NCI-H146 treated with DMSO at 0.1 percent for 48 hours (cell line): ENCODE measurements around the gene TIPRL.
"Not testable (repeated sequence)": the region's sequence is repeated elsewhere in the genome, so short reads cannot be mapped to it uniquely, and the experiment has no call there.

Experiments used
- DNase-seq: peaks from one replicate; lab custom pipeline; 2025; ENCODE audit not compliant: unreplicated experiment; lab: John Stamatoyannopoulos, UW

The TIPRL gene

DNA sequence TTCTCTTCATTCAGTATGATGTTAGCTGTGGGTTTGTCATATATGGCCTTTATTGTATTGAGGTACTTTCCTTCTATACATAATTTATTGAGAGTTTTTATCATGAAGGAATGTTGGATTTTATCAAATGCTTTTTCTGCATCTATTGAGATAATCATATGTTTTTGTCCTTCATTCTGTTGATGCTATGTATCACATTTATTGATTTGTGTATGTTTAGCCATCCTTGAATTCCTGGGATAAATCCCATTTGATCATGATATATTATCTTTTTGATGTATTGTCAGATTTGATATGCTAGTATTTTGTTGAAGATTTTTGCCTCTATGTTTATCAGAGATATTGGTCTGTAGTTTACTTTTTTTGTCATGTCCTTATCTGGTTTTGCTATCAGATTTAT is 21.1 kb upstream of the TIPRL start:
- DNase-seq = no peak

DNA sequence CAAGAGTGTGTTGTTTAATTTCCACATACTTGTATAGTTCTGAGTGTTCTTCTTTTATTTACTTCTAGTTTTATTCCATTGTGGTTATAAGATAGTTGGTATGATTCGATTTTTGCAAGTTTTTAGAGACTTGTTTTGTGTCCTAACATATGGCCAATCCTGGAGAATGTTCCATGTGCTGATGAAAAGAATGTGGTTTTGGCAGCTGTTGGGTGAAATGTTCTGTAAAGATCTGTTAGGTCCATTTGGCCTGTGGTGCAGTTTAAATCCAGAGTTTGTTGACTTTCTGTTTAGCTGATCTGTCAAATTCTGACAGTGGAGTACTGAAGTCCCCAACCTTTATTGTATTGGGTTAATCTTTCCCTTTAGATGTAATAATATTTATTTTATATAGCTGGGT is 19.5 kb upstream of the TIPRL start:
- no peak for DNase-seq

DNA sequence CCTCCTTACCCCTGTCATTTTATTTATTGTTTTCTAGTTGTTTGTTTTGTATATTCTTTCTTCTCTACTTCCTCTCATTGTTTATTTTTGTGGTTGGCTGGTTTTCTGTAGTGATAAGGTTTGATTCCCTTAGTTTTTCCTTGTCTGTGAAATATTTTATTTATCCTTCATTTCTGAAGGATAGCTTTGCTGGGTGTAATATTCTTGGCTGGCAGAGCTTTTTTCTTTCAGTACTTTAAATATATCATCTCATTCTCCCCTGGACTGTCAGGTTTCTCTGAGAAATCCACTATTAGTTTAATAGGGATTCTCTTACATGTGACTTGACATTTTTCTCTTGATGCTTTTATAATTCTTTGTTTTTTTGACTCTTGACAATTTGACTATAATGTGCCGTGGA is 18.8 kb upstream of the TIPRL start:
- DNase-seq = no peak

DNA sequence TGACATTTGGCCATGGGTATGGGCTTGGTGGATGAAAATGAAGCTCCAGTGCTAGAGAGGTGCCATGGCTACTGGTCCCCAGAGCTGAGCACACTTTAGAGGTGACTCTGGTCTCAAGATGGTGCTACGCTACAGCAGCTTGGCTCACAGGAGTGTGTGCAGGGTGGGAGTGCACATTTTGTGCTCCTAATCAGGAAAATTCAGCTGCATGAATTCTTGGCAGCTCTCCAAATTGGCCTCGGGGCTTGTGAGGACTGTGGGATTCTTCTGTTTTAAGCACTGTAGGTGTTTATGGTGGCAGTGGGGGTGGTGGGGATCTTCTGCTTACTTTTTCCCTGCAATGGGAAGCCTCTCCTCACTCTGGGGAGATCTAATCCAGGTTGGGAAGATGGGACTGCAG is 17.3 kb upstream of the TIPRL start:
- DNase-seq = peak; percentile 65

DNA sequence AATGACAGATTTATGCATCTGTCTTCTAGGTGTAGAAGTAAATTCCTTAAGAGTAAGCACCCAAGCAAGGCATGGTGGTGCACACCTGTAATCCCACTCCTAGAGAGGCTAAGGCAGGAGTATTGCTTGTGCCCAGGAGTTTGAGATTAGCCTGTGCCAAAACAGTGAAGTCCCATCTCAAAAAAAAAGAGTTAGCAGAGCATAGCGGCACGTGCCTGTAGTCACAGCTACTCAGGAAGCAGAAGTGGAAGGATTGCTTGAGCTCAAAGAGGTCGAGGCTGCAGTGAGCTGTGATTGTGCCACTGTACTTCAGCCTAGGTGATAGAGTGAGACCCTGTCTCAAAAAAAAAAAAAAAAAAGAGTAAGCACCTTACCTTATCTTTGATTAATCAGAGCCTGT is 15.1 kb upstream of the TIPRL start:
- no peak for DNase-seq

DNA sequence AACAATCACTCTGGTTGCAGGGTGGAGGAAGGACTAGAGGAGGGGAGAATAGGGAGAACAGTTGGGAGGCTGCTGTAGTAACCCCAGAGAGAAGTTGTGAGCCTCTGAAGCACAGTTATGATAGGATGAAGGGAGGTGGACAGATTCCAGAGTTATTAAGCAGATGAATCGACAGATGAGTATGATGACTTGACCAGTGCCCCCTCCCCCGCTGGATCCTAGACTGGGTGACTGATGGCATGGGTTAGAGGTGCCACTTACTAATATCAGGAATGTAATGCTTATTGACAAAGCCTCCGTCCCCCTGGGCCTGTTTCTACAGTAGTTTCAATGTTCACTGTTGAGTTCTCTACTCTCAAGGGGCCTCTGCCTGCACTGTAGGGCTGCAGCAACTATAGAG is 14.0 kb upstream of the TIPRL start:
- no peak for DNase-seq

DNA sequence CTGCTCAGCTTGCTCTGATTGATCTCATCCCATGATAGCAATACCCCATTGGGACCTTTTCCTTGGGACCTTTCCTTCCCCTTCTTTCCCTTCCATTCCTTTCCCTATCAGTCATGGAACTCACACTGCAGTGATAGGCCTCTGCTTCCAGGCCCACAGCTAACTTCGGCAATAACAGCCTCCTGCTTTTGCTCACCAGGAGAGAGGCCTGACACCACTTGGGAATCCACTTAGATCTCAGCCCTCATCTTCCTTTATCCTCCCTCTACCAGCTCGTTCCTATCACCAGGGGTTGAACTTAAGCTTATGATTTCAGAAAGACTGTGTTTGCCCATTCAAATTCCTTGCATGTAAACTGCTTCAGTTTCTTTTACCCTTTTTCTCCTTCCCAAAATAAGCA is 11.0 kb upstream of the TIPRL start:
- no peak for DNase-seq

DNA sequence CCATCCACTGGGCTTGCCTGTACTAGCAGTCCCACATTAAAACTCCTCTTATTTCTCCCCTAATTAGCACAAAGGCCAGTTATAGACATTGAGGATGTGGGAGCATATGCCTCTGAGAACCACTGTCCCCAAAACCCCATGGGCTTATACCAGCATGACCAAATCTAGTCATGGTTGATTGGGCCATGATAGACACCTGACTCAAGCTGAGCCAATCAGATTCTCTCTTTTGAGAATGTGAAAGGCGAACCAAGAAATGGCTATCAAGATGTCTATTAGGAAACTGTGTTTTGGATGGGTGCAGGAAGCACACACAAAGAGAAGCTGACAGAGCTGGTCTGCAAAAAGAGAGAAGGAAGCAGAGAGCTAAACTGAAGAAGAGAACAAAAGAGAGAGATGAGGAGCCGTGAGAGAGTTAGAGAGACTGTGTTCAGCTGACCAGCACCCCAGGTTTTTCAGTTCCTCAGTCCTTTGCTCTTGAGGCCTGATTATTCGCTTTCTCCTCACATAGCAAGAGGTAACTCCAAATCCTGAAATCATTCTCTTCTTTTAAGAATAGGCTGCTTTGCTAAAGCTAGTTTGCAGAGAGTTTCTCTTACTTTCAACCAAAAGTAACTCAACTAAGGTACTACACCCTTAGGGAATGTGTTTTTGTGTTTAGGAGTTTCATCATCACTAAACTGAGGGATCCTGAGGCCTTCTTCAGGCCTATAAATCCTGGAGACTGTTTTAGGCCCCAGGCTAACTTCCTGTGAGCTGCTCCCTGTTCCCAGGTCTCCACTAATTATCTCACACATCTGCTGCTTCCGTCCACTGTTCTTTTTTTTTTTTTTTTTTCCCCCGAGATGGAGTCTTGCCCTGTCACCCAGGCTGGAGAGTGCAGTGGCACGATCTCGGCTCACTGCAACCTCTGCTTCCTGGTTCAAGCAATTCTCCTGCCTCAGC is 7.9 kb upstream of the TIPRL start:
- DNase-seq = no peak

DNA sequence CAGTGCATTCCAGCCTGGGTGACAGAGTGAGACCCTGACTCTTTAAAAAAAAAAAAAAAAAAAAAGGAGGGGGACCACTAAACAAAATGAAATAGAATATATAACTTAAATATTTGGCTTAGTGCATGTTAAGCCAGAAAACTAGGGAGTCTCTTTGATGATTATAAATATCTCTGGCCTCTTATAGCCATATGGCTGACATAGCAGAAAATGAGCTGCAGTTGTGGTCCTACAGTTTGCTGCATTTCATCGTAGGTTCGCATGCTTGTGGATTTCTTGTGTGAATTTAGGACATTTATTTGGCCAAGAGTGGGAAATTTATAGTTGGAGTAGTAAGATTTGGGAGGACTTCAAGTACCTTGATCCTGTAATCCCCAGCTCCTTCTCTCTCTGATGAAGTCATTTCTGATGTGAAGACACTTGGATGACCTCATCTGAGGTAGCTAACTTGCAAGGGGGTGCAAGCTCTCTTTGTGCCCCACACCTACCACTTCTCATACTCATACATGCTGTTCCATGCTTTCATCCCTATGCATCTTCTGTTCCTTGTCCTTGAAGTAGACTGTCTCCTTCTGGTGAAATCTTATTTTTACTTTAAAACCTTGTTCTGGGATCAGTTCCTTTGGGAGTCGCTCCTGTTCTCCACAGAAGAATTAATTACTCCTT is 6.4 kb upstream of the TIPRL start:
- DNase-seq = no peak

DNA sequence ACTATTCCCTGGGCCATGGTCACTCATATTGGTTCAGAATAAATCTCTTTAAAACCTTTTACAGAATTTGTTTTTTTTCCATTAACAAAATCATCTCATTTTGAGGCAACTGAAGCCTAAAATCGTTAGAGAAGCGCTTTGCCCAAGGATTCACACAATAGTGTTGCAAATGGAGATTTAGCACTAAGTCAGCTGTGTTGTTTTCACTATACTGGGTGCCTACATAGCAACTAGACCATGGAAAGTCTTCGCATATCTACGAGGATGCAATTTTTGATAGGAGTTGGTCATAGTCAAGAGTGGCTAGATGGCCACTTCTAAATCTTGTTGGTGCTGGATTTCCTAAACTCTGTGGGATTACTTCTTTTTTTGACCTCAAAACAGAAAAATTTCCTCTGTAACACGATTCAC is 530 bp upstream of the TIPRL start:
- no peak for DNase-seq

DNA sequence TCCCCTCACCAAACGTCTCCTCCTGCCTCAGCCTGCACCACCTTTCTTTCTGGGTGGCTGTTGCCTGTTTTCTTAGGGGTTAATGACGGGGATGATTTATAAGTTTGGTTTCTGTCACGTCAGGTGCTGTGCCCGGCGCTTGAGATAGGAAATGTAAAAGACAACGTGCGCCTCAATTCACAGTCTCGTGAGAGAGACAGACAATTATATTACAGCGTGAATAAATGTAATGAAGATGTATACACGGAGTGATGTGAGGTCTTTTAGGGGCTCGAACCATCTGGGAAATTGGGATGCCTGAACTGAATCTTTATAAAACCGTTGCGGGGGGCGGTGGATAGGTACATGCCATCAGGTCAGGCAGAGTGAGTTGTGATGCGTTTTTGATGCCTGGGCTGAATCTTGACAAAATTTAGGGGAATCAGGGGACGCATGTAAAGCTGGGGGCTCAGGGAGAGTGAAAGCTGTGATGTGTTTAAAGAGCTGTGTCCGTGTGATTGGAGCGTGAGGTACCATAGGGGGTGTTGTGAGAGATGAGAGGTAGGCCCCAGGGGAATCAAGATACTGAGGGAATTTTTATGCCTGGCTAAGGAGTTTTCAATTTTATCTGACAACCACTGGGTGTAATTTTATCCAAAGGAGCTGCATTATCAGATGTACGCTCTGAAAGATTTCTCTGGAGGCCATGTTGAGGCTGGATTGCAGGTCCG is 831 bp downstream of the TIPRL start:
- no peak for DNase-seq

DNA sequence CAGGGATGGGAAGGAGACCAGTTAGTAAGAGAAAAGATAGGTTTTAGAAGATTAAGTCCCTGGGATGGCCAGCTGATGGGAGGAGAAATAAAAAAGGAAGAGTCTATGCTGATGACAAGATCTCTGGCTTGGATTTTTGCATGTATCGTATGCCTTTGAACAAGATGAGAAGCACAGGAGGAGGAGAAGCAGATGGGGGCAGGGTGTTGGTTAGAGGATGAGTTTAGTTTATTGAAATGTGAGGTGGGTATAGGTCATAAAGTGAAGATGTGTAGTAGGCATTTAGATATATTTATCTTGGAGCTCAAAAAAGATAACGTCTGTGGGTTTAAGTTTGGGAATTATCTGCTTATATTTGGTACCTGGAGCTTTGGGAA is 1.4 kb downstream of the TIPRL start:
- DNase-seq = no peak

DNA sequence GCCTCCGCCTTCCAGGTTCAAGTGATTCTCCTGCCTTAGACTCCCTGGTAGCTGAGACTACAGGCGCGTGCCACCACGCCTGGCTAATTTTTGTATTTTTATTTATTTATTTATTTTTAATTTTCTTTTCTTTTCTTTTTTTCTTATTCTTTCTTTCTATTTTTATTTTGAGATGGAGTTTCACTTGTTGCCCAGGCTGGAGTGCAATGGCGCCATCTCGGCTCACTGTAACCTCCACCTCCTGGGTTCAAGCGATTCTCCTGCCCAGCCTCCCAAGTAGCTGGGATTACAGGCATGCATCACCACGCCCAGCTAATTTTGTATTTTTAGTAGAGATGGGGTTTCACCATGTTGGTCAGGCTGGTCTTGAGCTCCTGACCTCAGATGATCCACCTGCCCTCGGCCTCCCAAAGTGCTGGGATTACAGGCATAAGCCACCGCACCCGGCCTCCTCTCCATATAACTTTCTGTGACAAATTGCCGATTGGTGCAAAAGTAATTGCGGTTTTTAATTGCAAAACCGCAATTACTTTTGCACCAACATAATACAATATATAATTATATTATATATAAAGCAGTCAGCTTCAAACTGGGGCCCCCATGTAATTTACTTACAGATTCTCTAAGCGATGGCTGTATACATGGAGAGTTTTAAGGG is 2.4 kb downstream of the TIPRL start:
- DNase-seq = not testable (repeated sequence)

DNA sequence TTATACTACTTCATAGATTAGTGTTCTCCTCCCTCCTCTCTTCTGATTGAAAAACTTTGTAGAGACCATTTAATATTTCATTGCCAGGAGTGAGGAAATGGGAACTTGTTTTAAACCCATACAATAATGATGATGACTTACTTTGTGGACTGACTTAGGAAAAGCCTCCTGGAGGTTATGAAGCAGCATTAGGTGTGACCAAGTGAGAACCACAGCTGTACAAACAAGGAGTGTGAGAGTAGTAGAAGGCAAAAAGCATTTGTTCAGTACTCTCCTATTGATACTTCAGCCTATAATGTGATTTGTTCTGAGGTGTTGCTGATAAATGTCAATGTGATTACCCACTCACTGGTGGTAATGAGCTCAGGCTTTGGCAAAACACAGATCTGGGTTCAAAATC is 8.4 kb downstream of the TIPRL start:
- no peak for DNase-seq

DNA sequence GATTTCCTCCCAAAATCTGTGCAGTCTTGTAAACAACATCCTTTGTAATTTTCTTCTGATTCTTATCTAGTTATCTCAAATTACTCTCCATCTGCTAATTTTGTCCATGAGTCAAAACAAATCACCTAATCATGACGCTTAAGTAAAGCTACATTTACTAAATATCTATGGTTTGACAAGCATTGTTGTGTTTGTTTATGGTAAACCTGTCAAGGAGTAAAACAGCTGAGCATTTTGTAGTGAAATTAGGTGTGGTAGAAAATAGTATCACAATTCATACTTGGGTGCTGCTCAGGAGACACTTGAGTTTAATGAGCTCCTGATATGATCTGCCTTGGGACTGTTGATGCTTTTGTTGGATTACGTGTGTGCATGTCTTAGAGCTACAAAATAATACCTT is 11.6 kb downstream of the TIPRL start:
- DNase-seq = no peak

DNA sequence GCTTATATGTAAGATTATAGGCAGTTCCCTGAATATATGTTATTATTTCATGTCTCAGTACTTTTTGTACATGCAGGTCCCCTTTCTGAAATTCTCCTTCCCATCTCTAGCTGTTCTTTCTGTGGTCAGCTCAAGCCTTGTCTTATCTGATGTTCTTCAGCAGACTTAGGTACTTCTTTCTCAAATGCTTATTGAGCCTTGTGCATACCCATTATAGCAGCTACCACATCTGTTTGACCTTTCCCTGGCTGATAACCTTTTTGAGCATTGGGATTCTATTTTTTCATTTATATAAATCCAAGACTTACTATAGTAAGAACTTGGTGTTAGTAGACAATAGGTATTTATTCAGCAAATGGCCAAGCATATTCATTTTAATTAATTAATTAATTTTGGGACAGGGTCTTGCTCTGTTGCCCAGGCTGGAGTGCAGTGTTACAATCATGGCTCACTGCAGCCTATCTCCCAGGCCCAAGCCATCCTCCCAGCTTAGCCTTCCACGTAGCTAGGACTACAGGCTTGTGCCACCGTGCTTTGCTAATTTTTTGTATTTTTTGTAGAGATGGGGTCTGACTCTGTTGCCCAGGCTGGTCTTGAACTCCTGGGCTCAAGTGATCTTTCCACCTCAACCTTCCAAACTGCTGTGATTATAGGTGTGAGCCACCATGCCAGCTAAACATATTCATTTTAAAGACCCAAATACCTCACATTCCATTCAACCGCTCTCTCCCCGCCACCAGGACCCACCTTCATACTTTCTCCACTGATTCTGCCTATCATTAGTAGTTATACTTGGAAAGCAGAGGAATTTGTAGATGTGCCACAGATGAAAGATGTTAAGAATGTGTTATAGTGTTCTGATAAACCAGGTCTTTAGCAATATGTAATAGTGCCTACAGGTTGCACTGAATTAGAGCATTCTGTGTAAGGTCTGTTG is 16.7 kb downstream of the TIPRL start:
- DNase-seq = no peak

DNA sequence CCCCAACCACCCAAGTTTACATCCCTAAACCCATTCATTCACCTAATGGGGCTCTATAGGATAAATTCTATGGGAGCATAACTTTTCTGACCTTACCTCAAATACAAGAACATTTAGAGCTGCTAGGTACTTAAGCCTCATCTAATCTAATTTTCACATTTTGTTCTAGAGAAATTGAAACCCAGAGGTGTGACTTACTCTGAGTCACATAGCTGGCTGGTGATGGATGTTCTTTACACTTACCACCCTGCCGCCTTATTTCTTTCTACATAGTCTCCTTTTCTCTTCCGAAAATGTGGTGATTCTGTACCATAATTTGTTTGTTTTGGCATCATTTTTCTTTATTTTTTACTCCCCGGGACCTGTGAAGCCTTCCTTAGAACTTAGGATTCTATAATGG is 20.3 kb downstream of the TIPRL start:
- DNase-seq = no peak

DNA sequence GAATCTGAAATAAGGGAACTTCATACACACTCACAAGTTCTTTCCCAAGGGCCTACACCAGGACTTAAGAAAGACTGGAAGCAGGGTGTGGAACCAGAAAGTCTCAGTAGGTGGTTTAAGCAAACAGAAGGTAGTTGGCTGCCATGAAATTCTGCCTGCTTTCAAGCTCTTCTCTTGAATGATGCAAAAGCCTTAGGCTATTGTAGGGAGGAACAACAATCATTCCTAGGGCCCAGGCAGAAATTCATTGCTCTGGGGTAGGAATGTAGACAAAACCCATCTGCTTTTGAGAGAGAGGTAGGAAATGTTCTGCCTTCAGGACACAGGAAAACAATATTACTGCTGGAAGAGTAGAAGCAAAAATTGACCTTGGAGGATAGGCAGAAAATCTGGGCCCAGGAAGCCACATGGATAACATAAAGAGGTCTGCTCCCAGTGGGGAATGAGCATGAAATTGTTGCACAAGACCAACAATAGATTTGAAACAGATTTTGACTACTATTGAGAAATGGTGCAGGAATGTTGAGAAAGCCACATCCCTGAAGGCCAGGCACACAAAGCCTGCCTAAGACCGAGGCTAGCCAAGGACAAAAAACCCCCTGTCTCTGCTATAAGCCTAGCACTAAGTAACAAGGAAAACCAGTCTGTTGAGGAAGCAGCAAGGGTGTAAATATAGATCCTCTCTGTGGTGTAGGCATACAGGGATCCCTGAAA is 24.3 kb downstream of the TIPRL start:
- no peak for DNase-seq

DNA sequence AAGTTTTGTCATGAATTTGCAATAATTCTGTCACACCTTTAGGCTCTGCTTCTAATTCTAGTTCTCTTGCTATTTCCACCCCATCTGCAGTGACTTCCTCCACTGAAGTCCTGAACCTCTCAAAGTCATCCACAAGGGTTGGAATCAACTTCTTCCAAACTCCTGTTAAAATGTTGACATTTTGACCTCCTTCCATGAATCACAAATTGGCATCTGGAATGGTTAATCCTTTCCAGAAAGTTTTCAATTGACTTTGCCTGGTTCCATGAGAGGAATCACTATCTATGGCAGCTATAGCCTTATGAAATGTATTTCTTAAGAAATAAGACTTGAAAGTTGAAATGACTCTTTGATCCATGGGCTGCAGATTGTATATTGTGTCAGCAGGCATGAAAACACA is 27.3 kb downstream of the TIPRL start:
- DNase-seq = no peak

DNA sequence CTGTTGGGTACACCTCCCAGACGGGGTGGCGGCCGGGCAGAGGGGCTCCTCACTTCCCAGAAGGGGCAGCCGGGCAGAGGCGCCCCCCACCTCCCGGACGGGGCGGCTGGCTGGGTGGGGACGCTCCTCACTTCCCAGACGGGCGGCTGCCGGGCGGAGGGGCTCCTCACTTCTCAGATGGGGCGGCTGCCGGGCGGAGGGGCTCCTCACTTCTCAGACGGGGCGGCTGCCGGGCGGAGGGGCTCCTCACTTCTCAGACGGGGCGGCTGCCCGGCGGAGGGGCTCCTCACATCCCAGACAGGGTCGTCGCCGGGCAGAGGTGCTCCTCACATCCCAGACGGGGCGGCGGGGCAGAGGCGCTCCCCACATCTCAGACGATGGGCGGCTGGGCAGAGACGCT is 28.9 kb downstream of the TIPRL start:
- DNase-seq = not testable (repeated sequence)
